ENCODE measurements around the gene ESPNL.
"Not testable (repeated sequence)": the region's sequence is repeated elsewhere in the genome, so short reads cannot be mapped to it uniquely, and the experiment has no call there.

DNA sequence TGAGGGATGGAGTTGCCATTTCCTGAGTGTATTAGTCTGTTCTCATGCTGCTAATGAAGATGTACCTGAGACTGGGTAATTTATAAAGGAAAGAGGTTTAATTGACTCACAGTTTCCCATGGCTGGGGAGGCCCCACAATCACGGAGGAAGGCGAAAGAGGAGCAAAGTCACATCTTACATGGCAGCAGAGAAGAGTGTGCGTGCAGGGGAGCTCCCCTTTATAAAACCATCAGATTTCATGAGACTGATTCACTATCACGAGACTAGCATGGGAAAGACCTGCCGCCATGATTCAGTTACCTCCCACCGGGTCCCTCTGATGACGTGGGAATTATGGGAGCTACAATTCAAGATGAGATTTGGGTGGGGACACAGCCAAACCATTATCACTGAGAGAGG, 33.4 kb upstream of the ESPNL start:
- not testable (repeated sequence) for TF ChIP-seq RBM34 (IDR thresholded peaks at IDR 0.05; ENCODE audit: borderline replicate concordance, insufficient read depth, low read length); POLR2A (conservative IDR thresholded peaks at IDR 0.05); BDP1 (IDR thresholded peaks at IDR 0.05; ENCODE audit: insufficient read depth, insufficient read length); PCBP2 (IDR thresholded peaks at IDR 0.05; ENCODE audit: low read depth, low read length, poor library complexity, severe bottlenecking); JUN (IDR thresholded peaks at IDR 0.05; ENCODE audit: borderline replicate concordance, low read depth, low read length); JUN (CRISPR knock-in tag; IDR thresholded peaks at IDR 0.05; ENCODE audit: borderline replicate concordance); TAF1 (IDR thresholded peaks at IDR 0.05; ENCODE audit: control insufficient read depth, extremely low read depth, insufficient read depth, low read length, severe bottlenecking)
- TF ChIP-seq, protein P1, sequence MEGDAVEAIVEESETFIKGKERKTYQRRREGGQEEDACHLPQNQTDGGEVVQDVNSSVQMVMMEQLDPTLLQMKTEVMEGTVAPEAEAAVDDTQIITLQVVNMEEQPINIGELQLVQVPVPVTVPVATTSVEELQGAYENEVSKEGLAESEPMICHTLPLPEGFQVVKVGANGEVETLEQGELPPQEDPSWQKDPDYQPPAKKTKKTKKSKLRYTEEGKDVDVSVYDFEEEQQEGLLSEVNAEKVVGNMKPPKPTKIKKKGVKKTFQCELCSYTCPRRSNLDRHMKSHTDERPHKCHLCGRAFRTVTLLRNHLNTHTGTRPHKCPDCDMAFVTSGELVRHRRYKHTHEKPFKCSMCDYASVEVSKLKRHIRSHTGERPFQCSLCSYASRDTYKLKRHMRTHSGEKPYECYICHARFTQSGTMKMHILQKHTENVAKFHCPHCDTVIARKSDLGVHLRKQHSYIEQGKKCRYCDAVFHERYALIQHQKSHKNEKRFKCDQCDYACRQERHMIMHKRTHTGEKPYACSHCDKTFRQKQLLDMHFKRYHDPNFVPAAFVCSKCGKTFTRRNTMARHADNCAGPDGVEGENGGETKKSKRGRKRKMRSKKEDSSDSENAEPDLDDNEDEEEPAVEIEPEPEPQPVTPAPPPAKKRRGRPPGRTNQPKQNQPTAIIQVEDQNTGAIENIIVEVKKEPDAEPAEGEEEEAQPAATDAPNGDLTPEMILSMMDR (IDR thresholded peaks at IDR 0.05 in 2 of 3, conservative IDR thresholded peaks at IDR 0.05 in 1 of 3; ENCODE audit: insufficient read depth in 2 of 3, low read depth in 1 of 3, low read length in 3 of 3) = not testable (repeated sequence)
- TF ChIP-seq, protein P2, sequence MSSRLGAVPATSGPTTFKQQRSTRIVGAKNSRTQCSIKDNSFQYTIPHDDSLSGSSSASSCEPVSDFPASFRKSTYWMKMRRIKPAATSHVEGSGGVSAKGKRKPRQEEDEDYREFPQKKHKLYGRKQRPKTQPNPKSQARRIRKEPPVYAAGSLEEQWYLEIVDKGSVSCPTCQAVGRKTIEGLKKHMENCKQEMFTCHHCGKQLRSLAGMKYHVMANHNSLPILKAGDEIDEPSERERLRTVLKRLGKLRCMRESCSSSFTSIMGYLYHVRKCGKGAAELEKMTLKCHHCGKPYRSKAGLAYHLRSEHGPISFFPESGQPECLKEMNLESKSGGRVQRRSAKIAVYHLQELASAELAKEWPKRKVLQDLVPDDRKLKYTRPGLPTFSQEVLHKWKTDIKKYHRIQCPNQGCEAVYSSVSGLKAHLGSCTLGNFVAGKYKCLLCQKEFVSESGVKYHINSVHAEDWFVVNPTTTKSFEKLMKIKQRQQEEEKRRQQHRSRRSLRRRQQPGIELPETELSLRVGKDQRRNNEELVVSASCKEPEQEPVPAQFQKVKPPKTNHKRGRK (tag; IDR thresholded peaks at IDR 0.05) = not testable (repeated sequence)
